Epithelial cell of umbilical artery (primary cell): ENCODE results near the gene PDHX. TPM values are rescaled to one million over a fixed set of nuclear protein-coding genes. Genes with fewer than 3 reads are reported as not detected.

Experiments used
- total RNA-seq: library from RNA; depleted of rRNA; stranded (reverse); fragments of >200 nt; gene quantifications from 2 replicates; pipeline ENCODE4 v1.2.3, GENCODE V29; 2014

The PDHX gene
- total RNA-seq: 23.7 and 32.1 TPM in 2 replicates

GRCh38 chr11:34916015-34916842 is at the start of gene PDHX, which contains the start of gene APIP:
Gene PDHX (plus strand): TSS chr11:34916618. CDS start chr11:34916656, 38 bp downstream.
Gene APIP (minus strand): TSS chr11:34916379. CDS start chr11:34916284, 95 bp downstream.

Other genes with a start within 250 kb of the PDHX start
- gene APIP, start 239 bp upstream of the PDHX start, total RNA-seq: 30.5 and 37.4 TPM in 2 replicates
- gene CD44, start 222.6 kb downstream of the PDHX start, total RNA-seq: 99.4 and 100 TPM in 2 replicates